Measurements from ENCODE around the gene EXOC2. TPM values are rescaled to one million over a fixed set of nuclear protein-coding genes. Genes with fewer than 3 reads are reported as not detected.

EXOC2 gene
- total and polyA plus RNA-seq, 12 donors = 4.9 to 23.7 (median 17.1) TPM

DNA sequence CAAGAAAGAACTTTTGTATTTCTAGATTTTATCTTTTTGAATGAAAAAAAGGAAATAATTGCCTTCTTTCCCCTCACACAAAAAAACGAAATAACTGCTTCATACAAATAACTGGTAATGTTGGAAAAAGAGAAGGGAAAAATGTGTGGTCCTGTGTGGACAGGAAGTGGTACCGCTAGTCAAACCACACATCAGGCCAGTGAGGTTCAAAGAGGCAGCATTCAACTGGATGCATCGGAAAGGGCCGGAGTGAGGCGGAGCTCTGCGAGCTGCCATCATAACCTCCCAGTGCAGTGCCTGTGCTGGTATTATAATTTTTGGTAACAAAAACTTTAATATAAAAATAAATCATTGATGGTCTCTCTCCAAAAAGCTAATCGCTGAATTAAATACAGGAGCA, 190.2 kb downstream of the EXOC2 start:
- whole genome bisulfite sequencing, 4 donors = 89 to 91% (median 90%) methylated on average over 7 of the region's 7 CpGs
- no peak for TF ChIP-seq POLR2A (IDR thresholded peaks at IDR 0.05)
- TF ChIP-seq, protein P1, sequence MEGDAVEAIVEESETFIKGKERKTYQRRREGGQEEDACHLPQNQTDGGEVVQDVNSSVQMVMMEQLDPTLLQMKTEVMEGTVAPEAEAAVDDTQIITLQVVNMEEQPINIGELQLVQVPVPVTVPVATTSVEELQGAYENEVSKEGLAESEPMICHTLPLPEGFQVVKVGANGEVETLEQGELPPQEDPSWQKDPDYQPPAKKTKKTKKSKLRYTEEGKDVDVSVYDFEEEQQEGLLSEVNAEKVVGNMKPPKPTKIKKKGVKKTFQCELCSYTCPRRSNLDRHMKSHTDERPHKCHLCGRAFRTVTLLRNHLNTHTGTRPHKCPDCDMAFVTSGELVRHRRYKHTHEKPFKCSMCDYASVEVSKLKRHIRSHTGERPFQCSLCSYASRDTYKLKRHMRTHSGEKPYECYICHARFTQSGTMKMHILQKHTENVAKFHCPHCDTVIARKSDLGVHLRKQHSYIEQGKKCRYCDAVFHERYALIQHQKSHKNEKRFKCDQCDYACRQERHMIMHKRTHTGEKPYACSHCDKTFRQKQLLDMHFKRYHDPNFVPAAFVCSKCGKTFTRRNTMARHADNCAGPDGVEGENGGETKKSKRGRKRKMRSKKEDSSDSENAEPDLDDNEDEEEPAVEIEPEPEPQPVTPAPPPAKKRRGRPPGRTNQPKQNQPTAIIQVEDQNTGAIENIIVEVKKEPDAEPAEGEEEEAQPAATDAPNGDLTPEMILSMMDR (IDR thresholded peaks at IDR 0.05) = no peak
- Histone ChIP-seq H3K27ac (no peak overlapping the region), H3K9me3 (replicated peaks in 1 of 3) (no peaks in the 10 kb centered on the region), H3K4me1 (replicated peaks in 1 of 2) (no peaks in the 10 kb centered on the region), H3K4me3 (no peak overlapping the region), H3K27me3 (no peaks in the 10 kb centered on the region), H3K36me3 (replicated peaks in 1 of 2) (no peaks in the 10 kb centered on the region)
- no peak for DNase-seq
- intact Hi-C loops (cut with DNase I) = no loop called here

- intact Hi-C loops (cut with DNase I) = no loop called here
- Histone ChIP-seq H3K4me1 (replicated peaks in 1 of 2) (no peaks in the 10 kb centered on the region), H3K4me3 (no peak overlapping the region), H3K27me3 (no peaks in the 10 kb centered on the region), H3K36me3 (replicated peaks in 1 of 2) (peaks cover 0 to 1% of the 10 kb centered on the region in 2 donors), H3K9me3 (replicated peaks in 1 of 3) (no peaks in the 10 kb centered on the region), H3K27ac (no peak overlapping the region)
- 83 to 84% (median 83%) methylated on average over 22 of the region's 22 CpGs for WGBS, 4 donors
- TF ChIP-seq POLR2A (IDR thresholded peaks at IDR 0.05) = no peak
- TF ChIP-seq, protein P1 (IDR thresholded peaks at IDR 0.05) = no peak
- DNase-seq = no peak
Measured at GRCh38 chr6:501891-502601, 190.9 kb downstream of the EXOC2 start.

GRCh38 chr6:499617-500016, 193.3 kb downstream of the EXOC2 start:
- no peaks in the 10 kb centered on the region for H3K9me3 ChIP-seq (replicated peaks in 1 of 3)
- H3K4me1 ChIP-seq (replicated peaks in 1 of 2) = no peaks in the 10 kb centered on the region
- no peaks in the 10 kb centered on the region for H3K27me3 ChIP-seq
- no peak for DNase-seq
- H3K36me3 ChIP-seq (replicated peaks in 1 of 2) = peaks cover 0 to 17% of the 10 kb centered on the region in 2 donors
- H3K27ac ChIP-seq = no peak overlapping the region
- H3K4me3 ChIP-seq = no peak overlapping the region
- WGBS, 4 donors = 82 to 87% (median 84%) methylated on average over 3 of the region's 3 CpGs
- intact Hi-C loops (cut with DNase I) = no loop called here
- TF ChIP-seq POLR2A (IDR thresholded peaks at IDR 0.05) = no peak
- TF ChIP-seq, protein P1 (IDR thresholded peaks at IDR 0.05) = no peak

DNA sequence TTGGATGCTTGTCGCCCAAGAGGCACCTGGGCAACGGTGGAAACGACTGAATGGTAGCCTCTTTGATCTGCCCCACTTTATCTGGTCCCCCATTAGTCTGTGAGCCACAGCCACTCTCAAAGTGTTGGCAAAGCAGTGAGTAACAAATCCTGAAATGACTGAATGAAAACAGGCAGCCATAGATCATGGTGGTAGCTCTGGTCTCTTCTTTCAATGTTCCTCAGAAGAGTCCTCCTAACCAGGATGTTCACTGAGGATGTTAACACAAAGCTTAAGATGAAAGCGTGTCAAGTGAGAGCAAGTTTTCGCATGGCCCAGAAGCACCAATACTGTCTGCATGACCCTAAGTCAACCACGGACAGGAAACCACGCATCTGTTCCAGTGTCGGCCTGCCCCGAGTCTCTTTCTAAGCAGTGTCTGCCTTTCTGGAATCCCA, 194.1 kb downstream of the EXOC2 start:
- H3K36me3 ChIP-seq (replicated peaks in 1 of 2) = peaks cover 0 to 17% of the 10 kb centered on the region in 2 donors
- TF ChIP-seq POLR2A (IDR thresholded peaks at IDR 0.05) = no peak
- TF ChIP-seq, protein P1 (IDR thresholded peaks at IDR 0.05) = no peak
- H3K27ac ChIP-seq = no peak overlapping the region
- no peaks in the 10 kb centered on the region for H3K4me1 ChIP-seq (replicated peaks in 1 of 2)
- 80 to 87% (median 84%) methylated on average over 9 of the region's 9 CpGs for WGBS, 4 donors
- H3K4me3 ChIP-seq = no peak overlapping the region
- H3K27me3 ChIP-seq = no peaks in the 10 kb centered on the region
- DNase-seq = no peak
- no peaks in the 10 kb centered on the region for H3K9me3 ChIP-seq (replicated peaks in 1 of 3)
- intact Hi-C loops (cut with DNase I) = no loop called here

Data from adrenal gland (tissue), 12 donors.